Ramos (cell line): ENCODE measurements around the gene FAM204A.

Source experiments
- in situ Hi-C: fragments of 300-500 bp; cut with MboI; formaldehyde crosslinking; loops from one replicate; pipeline ENCODE4 v1.14.3; 2022; ENCODE audit warnings: low sequenced_read_pairs; ENCODE audit not compliant: unreplicated experiment

Gene FAM204A

GRCh38 chr10:118341791-118342637, at the start of gene FAM204A:
Gene FAM204A (minus strand): TSS chr10:118342324. CDS start chr10:118336415, 5,909 bp downstream.
- in situ Hi-C loops: no loop called here

- in situ Hi-C loops: no loop called here
These were observed 41.6 kb upstream of the FAM204A start for GRCh38 chr10:118383699-118384098.

DNA sequence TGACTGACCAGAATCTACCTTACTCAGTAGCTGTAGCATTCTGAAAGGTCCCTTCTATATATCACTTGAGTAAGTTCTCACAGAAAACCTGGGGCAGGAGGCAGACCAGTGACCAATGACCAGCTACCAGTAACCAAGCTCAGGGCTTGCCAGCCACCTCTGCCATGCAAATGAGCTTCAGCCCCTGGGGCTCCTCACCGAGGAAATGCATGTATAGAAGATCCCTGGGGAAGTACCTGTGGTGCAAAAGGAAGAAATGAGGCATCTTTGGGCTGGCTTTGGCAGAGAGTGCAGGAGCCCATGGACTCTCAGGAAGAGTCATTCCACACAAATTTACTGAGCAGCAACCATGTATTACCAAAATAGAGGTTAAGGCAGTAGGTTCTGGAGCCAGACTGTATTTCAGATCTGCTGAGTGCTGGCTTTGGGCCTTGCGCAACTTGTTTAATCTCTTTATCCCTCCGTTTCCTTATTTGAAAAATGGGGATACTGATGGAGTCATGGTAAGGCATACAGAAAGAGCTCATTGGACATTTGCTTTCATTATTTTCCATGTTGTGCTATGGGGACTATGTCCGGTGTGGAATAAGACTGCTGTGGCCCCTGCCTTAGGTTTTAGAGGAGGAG, 41.1 kb upstream of the FAM204A start:
- in situ Hi-C loops: no loop called here

GRCh38 chr10:118374404-118374803, 32.3 kb upstream of the FAM204A start:
- in situ Hi-C loops: no loop called here

DNA sequence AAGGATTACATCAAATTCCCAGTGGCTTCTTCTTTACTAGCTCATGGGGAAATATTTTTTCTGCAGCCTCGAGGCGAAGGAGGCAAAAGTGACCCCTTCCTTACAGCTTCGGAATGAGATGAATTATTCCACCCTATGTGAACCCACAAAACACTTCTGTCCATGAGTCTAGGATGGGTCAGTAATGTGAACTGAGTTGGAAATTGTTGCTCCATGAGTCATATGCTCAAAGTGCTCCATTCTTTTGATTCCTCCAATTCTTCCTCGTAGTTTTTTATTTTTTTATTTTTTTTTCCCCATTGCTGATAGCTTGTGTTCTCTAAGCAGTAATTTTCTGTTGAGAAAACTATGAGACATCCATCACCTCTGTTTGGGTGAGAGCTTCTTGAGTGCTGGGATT, 31.7 kb upstream of the FAM204A start:
- in situ Hi-C loops: no loop called here

GRCh38 chr10:118370499-118370898, 28.4 kb upstream of the FAM204A start:
- in situ Hi-C loops: no loop called here

DNA sequence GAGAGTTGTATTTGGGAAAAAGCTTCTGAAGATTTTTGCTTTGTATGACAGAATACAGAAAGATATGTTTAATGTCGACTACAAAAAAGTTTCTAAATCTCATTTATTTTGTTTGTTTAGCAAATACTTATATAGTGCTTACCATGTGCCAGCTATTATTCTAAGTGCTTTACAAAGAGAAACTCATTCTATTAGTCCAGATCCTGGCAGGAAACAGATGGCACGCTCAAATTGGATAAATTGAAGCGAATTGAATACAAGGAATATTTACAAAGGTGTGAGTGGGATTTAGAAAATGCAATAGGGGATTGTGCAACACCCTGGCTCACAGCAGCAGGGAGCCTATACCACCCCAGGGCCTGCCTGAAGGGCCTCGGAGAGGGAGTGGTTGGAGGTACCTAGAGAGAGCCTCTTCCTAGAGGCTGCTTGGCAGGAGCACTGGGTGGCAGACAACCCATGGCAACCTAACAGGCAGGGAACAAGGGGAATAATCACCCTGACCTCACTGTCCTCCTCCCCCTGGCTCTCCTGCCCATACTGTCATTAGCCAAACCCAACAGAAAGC, 27.6 kb upstream of the FAM204A start:
- in situ Hi-C loops: no loop called here

DNA sequence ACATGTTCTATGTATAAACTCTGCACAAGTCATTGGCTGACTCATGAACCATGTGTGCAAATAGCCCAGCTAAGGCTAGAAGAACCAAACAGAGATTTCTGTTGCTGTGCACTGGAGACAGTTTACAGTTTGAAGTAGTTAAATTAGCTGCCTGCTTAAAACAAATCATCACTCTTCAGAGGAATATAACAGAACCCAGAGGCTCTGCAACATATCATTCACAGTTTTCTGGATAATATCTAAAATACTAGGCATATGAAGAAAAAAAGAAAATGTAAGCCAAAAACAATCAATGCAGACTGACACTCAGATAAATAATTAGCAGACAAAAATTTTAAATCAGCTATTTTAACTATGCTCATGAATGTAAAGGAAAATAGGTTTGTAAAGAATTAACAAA, 23.6 kb upstream of the FAM204A start:
- in situ Hi-C loops: no loop called here

GRCh38 chr10:118362103-118362502, 20.0 kb upstream of the FAM204A start:
- in situ Hi-C loops: no loop called here

DNA sequence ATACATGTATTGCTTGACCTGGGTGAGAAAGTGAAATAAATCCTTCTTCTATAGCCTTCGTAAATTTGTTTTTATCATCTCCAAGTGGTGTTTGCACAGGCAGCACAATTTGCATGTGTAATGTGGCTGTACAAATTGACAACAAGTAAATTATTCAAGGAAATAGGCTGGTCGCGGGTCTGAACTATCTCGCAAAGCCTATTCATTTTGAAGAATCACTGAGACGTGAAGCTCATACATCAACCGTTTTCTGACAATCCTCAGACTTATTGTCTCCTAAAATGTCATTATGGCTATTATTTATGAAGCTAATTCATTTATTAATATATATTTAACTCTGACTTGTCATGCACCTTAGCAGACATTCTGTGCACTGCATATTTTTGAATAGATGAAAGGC, 16.2 kb upstream of the FAM204A start:
- in situ Hi-C loops: no loop called here

DNA sequence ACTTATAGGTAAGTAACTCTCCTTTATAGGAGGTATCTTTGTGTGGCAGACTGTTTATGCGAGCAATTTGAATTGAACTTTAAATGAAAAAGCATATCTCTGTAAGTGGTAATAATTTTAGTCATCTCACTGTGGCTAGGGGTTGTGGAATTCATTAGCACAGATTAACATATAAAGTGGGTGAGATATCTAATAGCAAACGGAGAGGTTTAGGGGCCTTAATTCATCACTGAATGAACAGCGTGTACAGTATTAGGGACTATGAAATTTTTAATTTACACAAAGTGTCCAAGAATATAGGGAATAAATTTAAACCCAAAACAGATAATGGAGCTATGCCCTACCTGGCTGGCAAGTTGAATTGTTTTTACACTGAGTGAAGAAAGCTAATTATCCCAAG, 15.7 kb upstream of the FAM204A start:
- in situ Hi-C loops: no loop called here

- in situ Hi-C loops: no loop called here
These were observed 14.5 kb upstream of the FAM204A start for GRCh38 chr10:118356628-118357027.

DNA sequence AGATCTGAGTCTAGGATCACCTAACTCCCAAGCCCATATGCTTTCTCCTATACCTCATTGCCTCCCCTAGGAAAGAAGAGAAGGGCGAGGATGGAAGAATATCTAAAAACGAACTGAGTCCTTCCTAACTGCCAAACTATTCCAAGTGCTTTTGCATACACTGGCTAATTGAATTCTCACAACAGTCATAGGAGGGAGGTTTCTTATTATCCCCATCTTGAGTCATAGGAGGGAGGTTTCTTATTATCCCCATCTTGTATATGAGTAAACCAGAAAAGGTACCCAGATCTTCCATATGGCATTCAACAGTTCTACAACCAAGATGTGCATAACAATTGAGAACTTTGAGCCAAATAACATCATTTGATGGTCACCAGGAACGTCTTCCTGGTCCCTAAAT, 13.1 kb upstream of the FAM204A start:
- in situ Hi-C loops: no loop called here

- in situ Hi-C loops: no loop called here
These were observed 7.1 kb upstream of the FAM204A start for GRCh38 chr10:118349235-118349634.

- in situ Hi-C loops: no loop called here
These were observed 1.4 kb upstream of the FAM204A start for GRCh38 chr10:118343549-118343948.

DNA sequence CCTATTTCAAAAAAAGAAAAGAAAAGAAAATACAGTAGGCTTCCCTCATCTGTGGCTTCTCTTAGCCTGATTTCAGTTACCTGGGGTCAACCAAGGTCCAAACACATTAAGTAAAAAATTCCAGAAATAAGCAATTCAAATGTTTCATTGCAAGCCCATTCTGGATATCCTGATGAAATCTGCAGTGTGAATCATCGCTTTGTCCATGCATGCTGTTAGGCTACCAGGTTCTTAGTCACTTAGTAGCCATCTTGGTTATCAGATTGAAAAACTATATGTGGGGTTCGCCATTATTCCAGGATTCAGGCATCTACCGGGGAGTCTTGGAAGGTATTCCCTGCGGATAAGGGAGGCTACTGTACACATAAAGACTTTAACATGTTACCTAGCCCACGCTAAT, 991 bp upstream of the FAM204A start:
- in situ Hi-C loops: no loop called here

GRCh38 chr10:118342638-118343020, 505 bp upstream of the FAM204A start:
- in situ Hi-C loops: no loop called here

GRCh38 chr10:118340486-118340885, 1.6 kb downstream of the FAM204A start:
- in situ Hi-C loops: no loop called here

DNA sequence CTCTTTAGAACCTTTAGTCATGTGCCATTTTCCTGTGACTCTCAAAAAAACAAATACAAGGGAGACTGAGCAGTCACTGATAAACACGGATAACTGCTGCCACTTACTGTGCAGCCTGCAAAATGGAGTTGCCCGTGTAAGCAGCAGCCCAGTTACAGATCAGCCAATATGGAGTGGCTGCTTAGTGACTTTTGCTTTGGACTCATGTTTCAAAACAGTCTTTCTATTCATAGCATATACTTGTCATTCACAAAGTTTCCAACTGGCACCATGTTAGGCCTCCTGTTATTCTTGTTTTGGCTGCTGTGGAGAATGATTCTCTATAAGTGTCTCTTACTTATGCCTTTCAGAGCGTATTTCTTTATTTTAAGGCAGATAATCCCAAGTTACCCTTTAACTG, 3.0 kb downstream of the FAM204A start:
- in situ Hi-C loops: no loop called here

DNA sequence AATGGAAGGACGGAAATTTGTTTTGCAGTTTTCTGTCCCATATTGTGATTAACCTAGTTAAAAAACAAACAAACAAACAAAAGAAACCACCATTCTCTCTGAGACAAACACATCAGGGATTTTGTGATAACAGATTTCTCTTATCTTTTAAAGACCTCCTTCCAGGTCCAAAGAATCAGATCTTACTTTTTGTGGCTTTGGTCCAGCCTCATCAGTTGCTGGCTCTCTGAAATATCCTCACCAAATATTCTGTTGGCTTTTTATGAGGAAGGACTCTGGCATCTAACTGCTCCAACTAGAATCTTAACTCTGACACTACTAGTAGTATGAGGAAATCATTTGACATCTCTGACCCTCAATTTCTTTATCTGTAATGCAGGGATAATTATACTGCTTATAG, 4.8 kb downstream of the FAM204A start:
- in situ Hi-C loops: no loop called here

GRCh38 chr10:118333871-118334270, 8.3 kb downstream of the FAM204A start:
- in situ Hi-C loops: no loop called here
